ENCODE results near the gene HOXB6. TPM values are rescaled to one million over a fixed set of nuclear protein-coding genes. Genes with fewer than 3 reads are reported as not detected.

HOXB6 gene
- total RNA-seq, 1 experiment from 2014 or later, result not detected

DNA sequence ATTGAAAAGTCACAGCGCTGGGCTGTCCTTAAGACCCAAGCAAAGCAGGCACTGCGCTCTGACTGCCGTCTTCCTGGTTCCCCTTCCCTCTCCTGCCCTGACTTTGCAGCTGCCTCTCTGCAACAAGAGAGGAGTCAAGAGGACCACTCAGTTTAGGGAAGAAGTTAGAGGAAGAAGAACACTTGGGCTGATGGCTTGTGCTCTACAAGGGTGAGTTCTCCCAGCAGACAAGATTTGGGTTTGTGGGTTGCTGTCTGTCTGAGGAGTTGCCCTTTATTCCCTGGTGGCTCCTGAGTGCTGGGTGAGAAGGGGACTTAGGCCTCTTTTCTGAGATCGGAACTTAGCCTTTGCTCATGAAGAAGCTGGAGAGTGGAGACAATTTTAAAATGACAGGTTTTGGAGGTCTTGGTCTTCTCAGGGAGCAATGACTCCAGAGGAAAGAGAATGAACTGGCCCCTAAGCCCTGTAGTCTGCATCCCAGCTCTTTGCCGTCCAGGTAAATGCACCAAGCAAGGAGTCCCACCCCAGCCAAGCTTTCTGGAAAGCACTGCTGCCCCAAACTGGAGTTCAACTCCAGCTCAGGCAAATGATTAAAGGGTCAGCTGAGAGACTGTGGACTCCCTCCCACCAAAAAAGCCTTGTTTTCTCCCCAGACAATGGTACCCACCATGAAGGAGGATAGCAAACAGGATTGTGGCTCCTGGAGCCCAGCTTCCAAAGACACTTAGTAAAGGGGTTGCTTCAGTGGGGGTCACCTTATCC is 24.0 kb upstream of the HOXB6 start:
- Histone ChIP-seq H3K27me3 (ENCODE audit: control insufficient read depth, insufficient read depth, low read length) (peaks cover 100% of the 10 kb centered on the region), H3K36me3 (replicated peaks; ENCODE audit: control insufficient read depth, insufficient read depth, low read length) (no peaks in the 10 kb centered on the region), H3K4me3 (ENCODE audit: insufficient read depth, low read depth, low read length) (no peak overlapping the region)
- no peak for DNase-seq

DNA sequence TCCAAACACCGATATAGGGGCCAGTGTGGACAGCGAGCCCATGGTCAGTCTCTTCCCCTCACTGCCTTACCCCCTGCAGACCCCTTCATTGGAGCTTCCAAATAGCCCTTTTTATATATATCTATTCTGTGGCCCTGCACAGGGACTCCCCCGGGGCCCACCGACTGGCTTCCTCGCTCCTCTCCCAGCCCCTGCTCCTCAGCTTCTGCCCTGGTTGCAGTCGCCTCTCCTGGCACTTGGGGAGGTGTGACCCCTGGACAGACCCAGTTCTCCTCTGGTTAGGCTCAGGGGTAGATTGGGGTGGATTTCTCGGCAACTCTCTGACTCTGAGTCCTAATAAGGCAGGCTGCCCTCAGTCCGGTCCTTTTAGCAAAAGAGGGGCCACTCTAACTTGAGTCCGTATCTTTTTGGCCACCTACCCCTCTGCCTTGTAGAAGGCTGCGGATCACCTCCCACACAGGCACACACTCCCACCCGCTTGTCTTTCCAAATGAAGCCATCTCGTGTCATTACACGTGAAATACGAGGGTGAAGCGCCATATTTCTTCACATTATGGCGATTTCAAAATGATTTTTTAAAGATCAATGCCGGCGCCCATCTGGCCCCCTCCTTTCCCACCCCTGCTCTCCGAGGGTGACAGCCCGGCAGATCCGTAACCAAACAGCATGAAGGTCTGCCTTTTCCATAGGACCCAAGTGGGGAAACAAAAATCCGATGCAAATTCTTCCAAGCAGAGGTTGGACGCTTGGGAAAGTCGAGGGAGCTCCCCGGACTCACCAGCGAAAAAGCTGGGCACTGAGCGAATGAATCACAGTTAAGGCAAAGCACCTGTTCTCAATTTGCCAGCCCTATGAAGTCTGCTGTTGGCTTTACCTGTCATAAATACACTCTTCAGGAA is 23.1 kb upstream of the HOXB6 start:
- H3K36me3 ChIP-seq (replicated peaks; ENCODE audit: control insufficient read depth, insufficient read depth, low read length), result no peaks in the 10 kb centered on the region
- H3K4me3 ChIP-seq (ENCODE audit: insufficient read depth, low read depth, low read length), result no peak overlapping the region
- no peak for DNase-seq
- peaks cover 100% of the 10 kb centered on the region for H3K27me3 ChIP-seq (ENCODE audit: control insufficient read depth, insufficient read depth, low read length)

GRCh38 chr17:48627118-48627597 is 22.4 kb upstream of the HOXB6 start:
- no peak overlapping the region for H3K4me3 ChIP-seq (ENCODE audit: insufficient read depth, low read depth, low read length)
- H3K36me3 ChIP-seq (replicated peaks; ENCODE audit: control insufficient read depth, insufficient read depth, low read length), result no peaks in the 10 kb centered on the region
- peaks cover 100% of the 10 kb centered on the region for H3K27me3 ChIP-seq (ENCODE audit: control insufficient read depth, insufficient read depth, low read length)
- no peak for DNase-seq

GRCh38 chr17:48626245-48627117 is 21.7 kb upstream of the HOXB6 start, which contains the start of gene HOXB9:
Gene HOXB9, minus strand, starts transcription at chr17:48626358. Its CDS starts 89 bp downstream, at chr17:48626269.
- Histone ChIP-seq H3K36me3 (replicated peaks; ENCODE audit: control insufficient read depth, insufficient read depth, low read length) (no peaks in the 10 kb centered on the region), H3K27me3 (ENCODE audit: control insufficient read depth, insufficient read depth, low read length) (peaks cover 100% of the 10 kb centered on the region), H3K4me3 (ENCODE audit: insufficient read depth, low read depth, low read length) (peak within 1 kb of the TSS; percentile 8; the same call in 1 of the 2 replicates)
- peak; percentile 88 for DNase-seq

GRCh38 chr17:48625495-48626244 is 20.9 kb upstream of the HOXB6 start:
- DNase-seq, result peak; percentile 92
- Histone ChIP-seq H3K4me3 (ENCODE audit: insufficient read depth, low read depth, low read length) (peak overlapping the region; percentile 8; the same call in 1 of the 2 replicates), H3K36me3 (replicated peaks; ENCODE audit: control insufficient read depth, insufficient read depth, low read length) (no peaks in the 10 kb centered on the region), H3K27me3 (ENCODE audit: control insufficient read depth, insufficient read depth, low read length) (peaks cover 100% of the 10 kb centered on the region)

DNA sequence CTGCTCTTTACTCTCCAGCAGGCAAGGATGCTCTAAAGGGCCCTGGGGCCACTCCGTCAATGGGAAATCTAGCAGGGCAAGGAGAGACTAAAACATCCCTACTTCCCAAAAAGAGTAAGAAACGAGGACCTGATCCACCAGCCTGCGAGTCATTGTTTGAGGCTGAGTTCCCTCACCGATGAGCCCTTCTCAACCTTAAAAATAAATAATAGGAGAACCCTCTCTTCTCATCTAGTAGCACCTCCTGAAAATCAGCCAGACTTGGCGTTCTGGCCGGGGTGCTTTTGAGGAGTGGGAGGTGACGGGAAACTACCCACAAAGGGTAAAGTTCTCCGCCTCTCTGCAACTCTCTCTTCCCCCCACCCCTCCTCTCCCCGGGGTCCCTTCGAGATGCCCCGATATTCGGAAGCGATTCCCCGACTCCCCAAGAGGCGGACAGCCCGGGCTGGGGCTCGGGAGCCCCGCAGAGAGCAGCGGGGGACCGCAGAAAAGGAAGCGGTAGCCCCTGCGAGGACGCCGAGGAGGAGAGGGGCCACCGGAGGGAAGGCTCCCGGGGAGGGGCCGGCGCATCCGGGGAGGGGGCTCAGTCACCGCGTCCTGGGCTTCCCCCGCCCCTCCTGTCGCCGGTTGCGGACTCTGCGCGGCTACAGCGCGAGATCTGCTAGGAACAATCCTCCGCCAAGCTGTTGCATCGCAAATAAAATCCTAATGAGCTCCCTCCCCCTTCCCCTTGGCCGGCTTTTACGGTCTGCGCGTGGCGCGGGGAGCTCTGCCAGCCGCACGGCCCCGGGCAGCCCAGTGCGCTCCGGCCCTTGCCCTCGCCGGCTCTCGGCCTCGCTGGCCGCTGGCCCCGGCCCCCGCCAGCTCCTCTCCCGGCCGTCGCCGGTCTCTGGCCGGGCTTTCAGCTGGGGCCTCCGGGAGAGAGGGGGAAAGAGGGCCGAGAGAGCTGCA is 20.0 kb upstream of the HOXB6 start:
- peaks cover 100% of the 10 kb centered on the region for H3K27me3 ChIP-seq (ENCODE audit: control insufficient read depth, insufficient read depth, low read length)
- DNase-seq, result peak; percentile 91

GRCh38 chr17:48624118-48624517 is 19.3 kb upstream of the HOXB6 start:
- no peak for DNase-seq
- H3K36me3 ChIP-seq (replicated peaks; ENCODE audit: control insufficient read depth, insufficient read depth, low read length), result no peaks in the 10 kb centered on the region
- no peak overlapping the region for H3K4me3 ChIP-seq (ENCODE audit: insufficient read depth, low read depth, low read length)
- peaks cover 100% of the 10 kb centered on the region for H3K27me3 ChIP-seq (ENCODE audit: control insufficient read depth, insufficient read depth, low read length)

More for the DNA sequence above, 20.0 kb upstream of the HOXB6 start:
- Histone ChIP-seq H3K4me3 (ENCODE audit: insufficient read depth, low read depth, low read length) (peak overlapping the region; percentile 8; the same call in 1 of the 2 replicates), H3K36me3 (replicated peaks; ENCODE audit: control insufficient read depth, insufficient read depth, low read length) (no peaks in the 10 kb centered on the region)

- no peak for DNase-seq
- H3K4me3 ChIP-seq (ENCODE audit: insufficient read depth, low read depth, low read length), result no peak overlapping the region
- H3K27me3 ChIP-seq (ENCODE audit: control insufficient read depth, insufficient read depth, low read length), result peaks cover 100% of the 10 kb centered on the region
- no peaks in the 10 kb centered on the region for H3K36me3 ChIP-seq (replicated peaks; ENCODE audit: control insufficient read depth, insufficient read depth, low read length)
Observed at GRCh38 chr17:48623583-48623982, 18.8 kb upstream of the HOXB6 start.

DNA sequence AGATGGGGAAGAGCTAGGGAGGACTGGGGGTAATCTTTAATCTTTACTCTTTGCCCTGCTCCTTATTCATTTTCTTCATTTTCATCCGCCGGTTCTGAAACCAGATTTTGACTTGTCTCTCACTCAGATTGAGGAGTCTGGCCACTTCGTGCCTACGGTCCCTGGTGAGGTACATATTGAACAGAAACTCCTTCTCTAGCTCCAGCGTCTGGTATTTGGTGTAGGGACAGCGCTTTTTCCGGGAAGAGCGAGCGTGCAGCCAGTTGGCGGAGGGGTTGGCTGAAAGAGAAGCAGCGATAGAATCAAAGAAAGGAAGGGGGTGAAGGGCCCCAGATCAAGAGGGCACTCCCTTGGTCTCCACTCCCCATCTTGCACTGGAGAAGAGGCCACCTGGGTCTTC is 18.1 kb upstream of the HOXB6 start:
- DNase-seq, result no peak
- Histone ChIP-seq H3K36me3 (replicated peaks; ENCODE audit: control insufficient read depth, insufficient read depth, low read length) (no peaks in the 10 kb centered on the region), H3K4me3 (ENCODE audit: insufficient read depth, low read depth, low read length) (no peak overlapping the region), H3K27me3 (ENCODE audit: control insufficient read depth, insufficient read depth, low read length) (peaks cover 99% of the 10 kb centered on the region)

GRCh38 chr17:48621410-48622392 is 16.9 kb upstream of the HOXB6 start:
- Histone ChIP-seq H3K36me3 (replicated peaks; ENCODE audit: control insufficient read depth, insufficient read depth, low read length) (no peaks in the 10 kb centered on the region), H3K4me3 (ENCODE audit: insufficient read depth, low read depth, low read length) (no peak overlapping the region), H3K27me3 (ENCODE audit: control insufficient read depth, insufficient read depth, low read length) (peaks cover 99% of the 10 kb centered on the region)
- no peak for DNase-seq

GRCh38 chr17:48620461-48621139 is 15.8 kb upstream of the HOXB6 start:
- Histone ChIP-seq H3K36me3 (replicated peaks; ENCODE audit: control insufficient read depth, insufficient read depth, low read length) (no peaks in the 10 kb centered on the region), H3K4me3 (ENCODE audit: insufficient read depth, low read depth, low read length) (no peak overlapping the region), H3K27me3 (ENCODE audit: control insufficient read depth, insufficient read depth, low read length) (peaks cover 99% of the 10 kb centered on the region)
- DNase-seq, result no peak

Measured in H7 (cell line).